ENCODE measurements around the gene MARCHF9.

The MARCHF9 gene

DNA sequence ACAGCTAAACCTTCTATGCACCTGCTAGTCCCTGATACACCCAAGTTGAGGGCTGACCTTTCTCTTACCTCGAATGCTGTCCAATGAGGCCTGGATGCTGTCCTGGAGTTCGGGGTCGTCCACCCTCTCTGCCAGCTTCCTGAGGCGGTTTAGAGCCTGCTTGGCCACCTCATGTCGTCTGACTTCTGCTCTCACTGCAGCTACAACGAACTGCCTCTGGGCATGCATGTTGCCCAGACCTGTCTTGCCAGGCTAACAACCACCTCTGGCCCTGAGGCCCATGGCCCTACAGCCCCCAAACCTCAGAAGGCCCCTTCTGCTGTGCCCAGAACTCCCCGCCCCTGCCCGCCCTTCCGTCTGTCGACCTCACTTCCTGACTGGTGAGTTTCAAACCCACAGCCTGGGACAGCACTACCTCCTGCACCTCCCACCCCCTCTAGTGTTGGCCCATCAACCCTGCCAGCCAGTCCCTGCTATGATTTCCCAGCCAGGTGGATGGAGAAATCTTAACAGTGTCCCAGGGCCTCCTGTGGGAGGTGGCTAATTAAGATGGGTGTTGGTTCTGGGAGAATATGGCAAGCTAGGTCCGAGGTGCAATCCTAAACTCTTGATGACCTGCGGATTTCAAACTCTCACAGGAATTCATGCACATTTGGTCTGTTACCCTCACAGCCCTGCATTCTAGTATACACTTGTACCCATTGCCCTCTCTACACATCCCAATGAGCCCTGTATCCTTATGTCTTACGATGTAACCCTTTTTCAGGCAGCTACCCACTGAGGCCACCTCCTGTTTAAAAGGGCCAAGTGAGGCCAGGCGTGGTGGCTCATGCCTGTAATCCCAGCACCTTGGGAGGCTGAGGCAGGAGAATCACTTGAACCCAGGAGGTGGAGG, 12.8 kb upstream of the MARCHF9 start:
- no peak for FAIRE-seq
- DNase-seq (ENCODE audit: insufficient read length, low spot score) = no peak
- TF ChIP-seq, protein P1, sequence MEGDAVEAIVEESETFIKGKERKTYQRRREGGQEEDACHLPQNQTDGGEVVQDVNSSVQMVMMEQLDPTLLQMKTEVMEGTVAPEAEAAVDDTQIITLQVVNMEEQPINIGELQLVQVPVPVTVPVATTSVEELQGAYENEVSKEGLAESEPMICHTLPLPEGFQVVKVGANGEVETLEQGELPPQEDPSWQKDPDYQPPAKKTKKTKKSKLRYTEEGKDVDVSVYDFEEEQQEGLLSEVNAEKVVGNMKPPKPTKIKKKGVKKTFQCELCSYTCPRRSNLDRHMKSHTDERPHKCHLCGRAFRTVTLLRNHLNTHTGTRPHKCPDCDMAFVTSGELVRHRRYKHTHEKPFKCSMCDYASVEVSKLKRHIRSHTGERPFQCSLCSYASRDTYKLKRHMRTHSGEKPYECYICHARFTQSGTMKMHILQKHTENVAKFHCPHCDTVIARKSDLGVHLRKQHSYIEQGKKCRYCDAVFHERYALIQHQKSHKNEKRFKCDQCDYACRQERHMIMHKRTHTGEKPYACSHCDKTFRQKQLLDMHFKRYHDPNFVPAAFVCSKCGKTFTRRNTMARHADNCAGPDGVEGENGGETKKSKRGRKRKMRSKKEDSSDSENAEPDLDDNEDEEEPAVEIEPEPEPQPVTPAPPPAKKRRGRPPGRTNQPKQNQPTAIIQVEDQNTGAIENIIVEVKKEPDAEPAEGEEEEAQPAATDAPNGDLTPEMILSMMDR (IDR thresholded peaks at IDR 0.05; ENCODE audit: insufficient read depth, missing control alignments) = no peak

DNA sequence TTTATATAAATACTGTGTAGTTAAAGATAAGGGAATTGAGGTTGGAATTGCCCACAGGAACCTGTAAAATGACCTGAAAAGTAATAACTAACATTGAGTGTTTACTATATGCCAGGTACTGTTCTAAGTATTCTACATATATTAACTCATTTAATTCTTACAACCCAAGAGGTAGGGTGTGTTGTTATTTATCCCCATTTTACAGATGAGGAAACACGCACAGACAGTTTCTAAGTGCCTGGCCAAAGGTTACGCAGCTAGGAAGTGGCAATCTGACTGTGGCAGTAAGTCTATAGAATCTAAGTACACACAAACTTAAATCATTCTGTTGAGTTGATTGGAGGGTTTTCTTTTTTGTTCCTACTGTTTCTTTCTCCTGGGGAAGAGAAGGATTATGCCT, 11.1 kb upstream of the MARCHF9 start:
- FAIRE-seq (no peak), DNase-seq (ENCODE audit: insufficient read length, low spot score) (no peak)
- TF ChIP-seq, protein P1 (IDR thresholded peaks at IDR 0.05; ENCODE audit: insufficient read depth, missing control alignments) = no peak

DNA sequence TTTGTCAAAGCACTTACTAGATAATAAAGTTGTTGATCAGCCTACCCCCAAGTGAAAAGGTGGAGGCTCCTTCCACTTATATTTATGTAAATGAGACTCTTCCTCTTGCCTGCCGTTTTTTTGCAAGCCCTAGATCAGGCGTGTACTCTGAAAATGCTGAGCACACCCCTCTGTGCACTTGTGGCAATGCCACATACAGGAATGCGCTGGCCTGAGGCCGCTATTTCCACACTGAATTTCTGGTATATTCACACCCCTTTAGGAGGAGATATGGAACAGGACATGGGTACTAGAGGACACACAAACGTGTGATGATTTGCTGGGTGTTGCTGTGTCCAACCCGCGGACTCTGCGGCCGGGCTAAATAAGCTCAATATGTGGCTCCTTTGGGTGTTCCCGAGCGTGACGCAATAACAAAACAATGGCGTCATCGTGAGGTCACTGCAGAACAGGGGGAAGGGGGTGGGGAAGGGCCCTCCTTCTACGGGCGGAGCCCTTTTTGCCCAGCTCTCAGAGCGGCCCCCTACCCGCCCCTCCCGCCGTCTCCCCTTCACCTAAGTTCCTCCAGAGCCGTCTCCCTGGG, 10.6 kb upstream of the MARCHF9 start:
- TF ChIP-seq, protein P1 (IDR thresholded peaks at IDR 0.05; ENCODE audit: insufficient read depth, missing control alignments) = no peak
- DNase-seq (ENCODE audit: insufficient read length, low spot score) = peak; percentile 62
- no peak for FAIRE-seq

DNA sequence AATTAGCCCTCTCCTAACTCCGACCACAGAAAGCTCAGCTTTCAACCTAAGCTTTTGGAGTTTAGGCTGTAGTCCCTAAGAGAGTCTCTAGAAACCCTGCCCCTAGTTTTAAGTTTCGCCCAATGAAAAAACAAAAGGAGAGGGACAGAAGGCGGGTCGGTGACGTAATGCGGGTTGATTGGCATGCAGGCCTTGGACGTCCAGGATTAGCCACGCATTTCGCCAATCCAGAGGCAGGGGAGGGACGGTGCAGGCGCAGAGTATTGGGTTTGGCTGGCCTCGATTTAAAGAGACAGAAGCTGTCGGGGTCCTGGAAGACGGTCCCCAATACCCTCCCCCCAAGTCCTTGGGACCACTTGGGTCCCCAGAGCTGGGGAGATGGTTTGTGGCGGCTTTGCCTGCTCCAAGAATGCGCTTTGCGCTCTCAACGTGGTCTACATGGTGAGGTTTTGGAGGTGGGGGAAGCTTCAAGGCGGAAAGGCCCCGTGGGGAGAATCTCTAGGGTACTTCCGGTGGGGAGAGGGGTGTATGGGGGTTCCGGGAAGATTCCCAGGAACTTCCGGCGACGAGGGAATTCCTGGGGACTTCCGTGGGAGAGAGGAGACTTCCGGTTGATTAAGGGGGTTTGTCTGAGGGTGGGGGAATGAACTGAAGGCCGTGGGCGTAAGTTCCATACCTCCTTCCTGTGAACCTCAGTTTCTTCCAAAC, 10.0 kb upstream of the MARCHF9 start, which contains the start of gene TSPAN31:
Gene TSPAN31, plus strand, starts transcription at position 263 of the 708 bp plus-strand sequence. Its CDS starts 116 bp downstream, at position 379.
- DNase-seq (ENCODE audit: insufficient read length, low spot score) = peak; percentile 68
- TF ChIP-seq, protein P1 (IDR thresholded peaks at IDR 0.05; ENCODE audit: insufficient read depth, missing control alignments) = no peak
- FAIRE-seq = peak; percentile 58

DNA sequence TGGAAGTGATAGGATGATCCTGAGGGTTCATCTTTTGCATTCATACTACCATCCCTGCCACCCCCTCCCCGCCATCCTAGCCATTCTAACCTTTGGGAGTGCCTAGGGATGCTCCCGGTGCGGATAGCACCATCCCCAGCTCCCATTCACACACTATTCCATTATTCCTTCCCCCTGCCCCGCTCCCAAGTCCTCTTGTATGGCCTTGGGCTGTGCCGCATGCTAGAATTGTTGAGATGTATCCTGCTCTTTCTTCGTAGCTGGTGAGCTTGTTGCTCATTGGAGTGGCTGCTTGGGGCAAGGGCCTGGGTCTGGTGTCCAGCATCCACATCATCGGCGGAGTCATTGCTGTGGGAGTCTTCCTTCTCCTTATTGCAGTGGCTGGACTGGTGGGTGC, 9.4 kb upstream of the MARCHF9 start:
- FAIRE-seq (no peak), DNase-seq (ENCODE audit: insufficient read length, low spot score) (no peak)
- TF ChIP-seq, protein P1 (IDR thresholded peaks at IDR 0.05; ENCODE audit: insufficient read depth, missing control alignments) = no peak

DNA sequence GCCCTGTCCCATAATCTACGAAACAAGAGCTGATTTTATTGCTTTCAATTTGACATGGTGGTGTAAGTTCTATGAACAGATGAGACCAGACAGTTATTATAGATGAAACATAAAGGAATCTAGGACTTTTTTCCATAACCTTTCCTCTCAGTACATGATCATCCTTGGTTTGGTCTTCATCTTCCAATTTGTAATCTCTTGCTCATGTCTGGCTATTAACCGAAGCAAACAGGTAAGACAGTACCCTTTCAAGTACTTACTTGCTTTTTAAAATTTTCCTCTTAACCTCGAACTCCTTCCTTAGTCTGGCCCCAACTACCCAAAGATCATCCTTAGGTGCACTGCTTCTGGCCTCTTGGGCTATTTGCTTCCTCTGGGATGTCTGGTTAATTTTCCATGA, 8.9 kb upstream of the MARCHF9 start:
- FAIRE-seq (no peak), DNase-seq (ENCODE audit: insufficient read length, low spot score) (no peak)
- TF ChIP-seq, protein P1 (IDR thresholded peaks at IDR 0.05; ENCODE audit: insufficient read depth, missing control alignments) = no peak
